SW 1271 (cell line): ENCODE data around the gene GNG7.
A peak's percentile ranks its signal among the peaks of the same experiment; 100 is the strongest.
"Not testable (repeated sequence)": the region's sequence is repeated elsewhere in the genome, so short reads cannot be mapped to it uniquely, and the experiment has no call there.

Source experiments
- DNase-seq, 2 experiments: peaks; one replicate each; lab custom pipeline; 2025; lab: John Stamatoyannopoulos, UW

Gene GNG7

DNA sequence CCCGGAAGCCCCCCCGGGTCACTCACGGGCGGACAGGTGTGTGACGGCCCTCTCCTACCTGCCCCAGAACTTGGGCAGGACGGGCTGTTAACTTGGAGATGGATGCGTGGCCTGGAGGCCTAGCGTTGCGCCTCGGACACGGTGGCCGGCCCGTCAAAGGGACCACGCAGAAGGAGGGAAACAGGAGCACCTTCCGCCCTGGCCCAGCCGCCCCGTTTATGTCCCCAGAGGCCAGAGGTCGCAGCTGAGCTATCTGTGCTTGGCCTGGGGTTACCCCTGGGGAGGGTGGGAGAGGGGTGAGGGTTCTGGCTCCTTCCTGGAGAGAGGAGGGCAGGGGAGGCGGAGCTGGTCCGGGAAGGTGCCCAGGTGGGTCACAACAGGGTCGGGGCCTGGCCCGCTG lies 190.9 kb downstream of the GNG7 start:
- no peak for DNase-seq

DNA sequence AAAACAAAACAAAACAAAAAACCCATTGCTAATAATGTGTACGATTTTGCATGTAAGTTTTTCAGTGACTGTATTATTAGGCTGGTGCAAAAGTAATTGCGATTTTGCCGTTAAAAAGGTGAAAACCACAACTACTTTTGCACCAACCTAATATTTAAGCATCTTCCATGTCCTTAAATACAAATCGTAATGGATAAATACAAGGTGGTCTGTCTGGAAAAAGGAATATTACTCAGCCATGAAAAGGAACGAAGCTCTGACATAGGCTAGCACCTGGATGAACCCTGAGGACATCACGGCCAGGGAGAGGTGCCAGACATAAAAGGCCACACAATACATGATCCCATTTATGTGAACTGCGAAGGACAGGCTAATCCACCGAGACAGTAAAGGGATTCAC lies 193.4 kb downstream of the GNG7 start:
- DNase-seq: no peak

DNA sequence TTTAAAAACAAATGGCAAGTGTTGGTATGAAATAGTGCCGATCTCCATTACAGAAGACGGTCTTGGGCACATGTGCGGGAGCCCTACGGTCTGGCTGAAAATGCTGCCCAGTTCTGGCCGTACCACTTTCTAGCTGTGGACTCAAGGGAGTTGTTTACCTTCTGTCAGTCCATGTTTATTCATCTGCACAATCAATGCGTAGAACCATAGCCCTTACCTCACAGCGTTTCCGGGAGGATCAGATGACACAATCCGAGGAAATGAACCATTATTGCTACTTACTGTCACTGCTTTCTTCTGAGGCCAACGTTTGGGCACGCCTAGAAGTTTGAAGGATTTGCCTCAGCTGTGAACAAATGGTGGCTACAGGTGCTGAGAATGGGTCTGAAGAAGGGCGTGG lies 195.4 kb downstream of the GNG7 start:
- DNase-seq: peak in 1 of 2 experiments; percentile 13

DNA sequence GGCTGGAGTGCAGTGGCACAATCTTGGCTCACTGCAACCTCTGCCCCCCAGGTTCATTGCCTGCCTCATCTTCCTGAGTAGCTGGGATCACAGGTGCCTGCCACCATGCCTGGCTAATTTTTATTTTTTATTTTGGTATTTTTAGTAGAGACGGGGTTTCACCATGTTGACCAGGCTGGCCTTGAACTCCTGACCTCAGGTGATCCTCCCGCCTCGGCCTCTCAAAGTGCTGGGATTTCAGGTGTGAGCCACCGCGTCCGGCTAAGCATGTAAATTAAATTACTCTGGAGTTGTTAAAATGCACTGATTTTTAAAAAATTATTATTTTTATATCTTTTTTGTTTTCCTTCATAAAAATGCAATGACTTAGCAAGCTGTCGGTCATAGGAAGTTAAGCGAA lies 195.8 kb downstream of the GNG7 start:
- DNase-seq: not testable (repeated sequence)

DNA sequence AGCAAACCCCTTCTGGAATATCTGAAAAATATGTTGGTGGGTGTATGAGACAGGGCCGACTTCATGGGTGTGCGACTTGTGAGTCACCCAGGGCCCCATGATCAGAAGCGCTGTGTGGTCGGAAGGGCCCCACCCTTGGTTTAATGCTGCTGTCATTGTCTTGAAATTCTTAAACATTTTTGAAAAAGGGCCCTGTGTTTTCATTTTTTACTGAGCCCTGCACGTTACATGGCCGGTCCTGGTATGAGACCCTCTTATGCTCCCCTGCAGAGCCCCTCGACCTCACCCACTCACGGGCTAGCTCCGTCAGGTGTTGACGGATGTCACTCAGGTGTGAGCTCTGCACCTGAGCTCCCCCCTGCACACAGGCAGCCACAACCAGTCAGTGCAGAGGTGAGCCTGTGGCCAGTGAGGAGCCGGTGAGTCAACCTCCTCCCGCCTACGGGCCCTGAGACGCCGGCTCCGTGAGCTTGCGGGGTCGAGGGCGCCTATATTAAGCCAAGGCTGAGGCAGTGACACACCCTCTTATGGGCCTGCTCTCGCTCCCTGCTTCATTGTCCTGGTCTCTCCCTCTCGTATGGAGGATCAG lies 198.9 kb downstream of the GNG7 start:
- no peak for DNase-seq

DNA sequence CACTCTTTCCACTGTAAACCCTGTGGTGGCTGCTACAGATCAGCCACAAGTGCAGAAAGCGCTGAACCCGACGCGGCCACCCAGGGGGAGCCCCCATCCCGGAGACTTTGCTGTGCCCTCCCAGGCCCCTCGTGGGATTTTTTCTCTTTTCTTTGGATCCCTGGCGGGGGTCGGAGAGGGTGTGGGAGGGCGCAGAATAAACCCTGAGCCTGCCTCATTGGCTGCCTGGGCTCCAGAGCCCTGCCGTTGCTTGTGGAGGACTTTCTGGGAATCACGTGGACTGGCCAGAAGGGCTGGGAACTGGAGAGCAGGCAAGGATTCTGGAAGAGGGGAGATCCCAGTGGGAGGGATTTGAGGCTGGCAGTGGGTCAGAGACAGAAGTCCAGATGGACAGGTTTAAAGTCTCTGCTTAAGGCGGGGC lies 201.6 kb downstream of the GNG7 start:
- DNase-seq: no peak

DNA sequence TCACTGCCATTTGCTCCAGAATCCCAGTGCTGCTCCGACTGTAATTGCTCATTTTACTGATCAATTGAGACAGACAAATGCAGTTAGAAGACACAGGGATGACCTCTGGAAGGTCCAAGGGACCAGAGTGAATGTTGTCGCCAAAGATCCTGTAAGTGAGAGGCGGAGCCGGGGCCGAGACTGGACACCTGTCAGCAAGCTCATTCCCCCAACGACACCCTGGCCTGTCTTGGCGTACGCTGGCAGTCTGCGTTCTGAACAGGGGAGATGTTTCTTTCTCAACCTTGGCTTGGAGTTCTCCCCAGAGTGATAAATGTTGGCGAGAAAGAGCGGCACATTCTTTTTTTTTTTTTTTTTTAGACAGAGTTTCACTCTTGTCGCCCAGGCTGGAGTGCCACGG lies 202.3 kb downstream of the GNG7 start:
- no peak for DNase-seq

DNA sequence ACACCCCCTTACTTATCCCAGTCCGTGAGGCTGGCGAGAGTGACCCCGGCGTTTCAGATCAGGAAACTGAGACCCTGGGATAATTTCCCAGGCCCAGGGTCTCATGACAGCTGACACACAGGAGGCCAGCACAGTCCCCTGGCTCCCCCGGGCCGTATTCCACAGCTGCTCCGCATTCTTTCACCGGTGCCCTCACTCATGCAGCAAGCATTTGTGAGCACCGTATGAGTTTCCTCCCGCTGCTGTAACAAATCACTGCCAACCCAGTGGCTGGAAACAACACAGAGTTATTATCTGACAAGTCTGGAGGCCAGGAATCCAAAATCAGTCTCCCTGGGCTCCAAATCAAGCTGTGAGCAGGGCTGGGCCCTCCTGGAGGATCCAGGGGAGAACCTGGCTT lies 205.3 kb downstream of the GNG7 start:
- DNase-seq: no peak

DNA sequence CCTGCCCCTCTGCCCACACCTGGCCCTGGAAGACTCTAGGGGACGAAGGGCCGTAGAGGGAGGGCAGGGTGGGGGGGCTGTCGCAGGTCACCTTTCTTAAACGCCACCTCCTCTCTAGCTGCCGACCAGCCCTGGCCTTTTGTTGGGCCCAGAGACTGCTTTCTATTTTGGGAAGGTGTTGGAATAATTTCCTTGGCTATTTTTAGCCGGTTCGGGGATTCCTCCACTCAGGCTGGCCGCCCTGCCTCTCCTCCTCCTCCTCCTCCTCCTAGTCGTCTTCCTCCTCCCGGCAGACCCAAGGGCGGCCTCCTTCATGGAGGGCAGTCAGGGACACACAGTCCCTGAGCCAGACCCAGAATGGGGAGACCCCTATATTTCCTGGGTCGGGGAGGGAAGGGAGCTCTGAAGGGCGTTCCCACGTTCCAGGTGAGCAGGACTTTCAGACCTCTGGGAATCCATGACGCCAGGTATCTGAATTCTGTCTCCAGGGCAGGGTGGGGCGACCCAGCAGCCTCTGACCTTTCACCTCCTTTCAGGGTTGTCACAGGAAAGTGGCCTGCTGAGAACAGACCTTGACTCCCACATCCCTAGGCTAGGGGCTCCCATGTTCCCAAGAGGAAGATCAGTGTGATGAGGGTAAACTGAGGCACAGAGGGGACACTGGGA lies 206.7 kb downstream of the GNG7 start:
- DNase-seq: no peak

DNA sequence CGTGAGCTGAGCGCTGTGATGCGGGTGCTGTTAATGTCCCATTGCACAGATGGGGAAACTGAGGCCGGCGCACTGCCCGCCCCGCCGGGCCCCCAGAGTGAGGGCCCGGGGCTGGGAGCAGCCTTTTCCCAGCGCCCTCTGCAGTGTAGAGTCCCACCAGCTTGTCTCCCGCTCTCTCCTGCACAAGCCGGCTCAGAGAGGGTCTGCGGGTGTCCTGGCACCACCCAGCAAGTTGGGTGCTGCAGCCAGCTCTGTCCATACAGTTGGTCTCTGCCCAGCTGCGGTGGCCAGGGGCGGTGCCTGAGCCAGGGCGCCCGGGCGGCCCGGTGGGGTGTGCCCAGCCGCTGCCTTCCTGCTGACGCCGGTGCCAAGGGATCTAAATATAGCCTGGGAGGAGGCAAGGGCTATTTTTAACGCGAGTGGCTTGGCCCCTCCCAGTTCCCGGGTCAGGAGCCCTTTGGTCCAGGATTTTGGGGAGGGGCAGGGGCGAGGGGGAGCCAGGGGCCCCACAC lies 207.3 kb downstream of the GNG7 start:
- DNase-seq: peak in 1 of 2 experiments; percentile 60

DNA sequence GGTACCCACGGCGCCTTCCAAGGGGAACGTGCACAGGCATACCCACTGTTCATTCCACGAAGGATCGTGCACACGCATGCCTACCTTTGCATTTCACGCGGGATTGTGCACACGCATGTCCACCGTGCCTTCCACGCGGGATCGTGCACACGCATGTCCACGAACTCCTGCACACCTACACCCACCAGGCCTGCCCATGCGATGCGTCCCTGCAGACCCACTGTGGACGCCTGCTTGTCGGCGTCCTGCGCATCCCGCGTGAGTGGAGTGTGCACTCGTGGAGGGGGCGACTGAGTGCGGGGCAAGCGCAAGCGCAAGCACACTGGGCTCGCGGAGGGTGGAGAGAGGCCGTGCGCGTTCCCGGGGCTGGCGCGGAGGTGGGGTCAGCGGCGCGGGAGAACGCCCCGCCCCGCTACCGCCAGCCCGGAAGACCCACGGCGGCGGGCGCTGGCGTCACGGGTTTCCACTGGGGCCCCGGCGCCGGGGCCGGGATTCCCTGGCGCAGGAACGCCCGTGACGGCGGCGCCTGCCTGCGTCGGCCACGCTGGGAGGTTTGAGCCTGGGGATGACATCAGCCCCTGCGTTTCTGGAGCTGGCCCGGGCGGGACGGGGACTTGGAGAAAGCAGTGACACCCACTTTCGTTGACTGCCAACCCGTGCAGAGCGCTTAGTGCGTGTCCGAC lies 207.9 kb downstream of the GNG7 start:
- DNase-seq: peak in 1 of 2 experiments; percentile 39

DNA sequence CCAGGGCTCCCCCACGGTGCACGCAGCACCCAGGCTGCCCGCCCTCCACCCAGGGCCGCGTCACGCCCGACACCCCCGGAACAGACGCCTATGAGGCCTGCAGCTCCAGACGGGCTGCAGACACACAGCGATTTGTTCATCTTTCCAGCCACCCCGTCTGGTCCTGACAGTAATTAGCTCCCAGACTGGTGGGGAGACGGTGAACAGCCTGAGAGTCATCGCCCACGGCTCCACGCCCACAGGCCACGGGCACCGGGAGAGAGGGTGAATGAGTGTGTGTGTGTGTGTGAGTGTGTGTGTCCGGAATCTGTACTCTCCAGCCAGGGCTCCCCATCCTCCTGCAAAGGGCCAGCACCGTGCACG lies 208.4 kb downstream of the GNG7 start:
- no peak for DNase-seq

DNA sequence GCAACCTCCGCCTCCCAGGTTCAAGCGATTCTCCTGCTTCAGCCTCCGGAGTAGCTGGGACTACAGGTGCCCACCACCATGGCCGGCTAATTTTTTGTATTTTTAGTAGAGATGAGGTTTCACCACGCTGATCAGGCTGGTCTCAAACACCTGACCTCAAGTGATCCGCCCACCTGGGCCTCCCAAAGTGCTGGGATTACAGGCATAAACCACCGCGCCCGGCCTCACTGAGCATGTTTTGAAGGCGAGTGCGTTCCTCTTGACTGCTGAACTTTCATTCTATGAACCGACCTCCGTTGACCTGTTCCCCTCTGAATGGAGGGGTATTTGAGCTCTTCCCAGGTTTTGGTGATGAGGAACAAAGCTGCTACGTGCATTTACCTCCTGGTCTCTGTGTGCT lies 209.0 kb downstream of the GNG7 start:
- not testable (repeated sequence) for DNase-seq

DNA sequence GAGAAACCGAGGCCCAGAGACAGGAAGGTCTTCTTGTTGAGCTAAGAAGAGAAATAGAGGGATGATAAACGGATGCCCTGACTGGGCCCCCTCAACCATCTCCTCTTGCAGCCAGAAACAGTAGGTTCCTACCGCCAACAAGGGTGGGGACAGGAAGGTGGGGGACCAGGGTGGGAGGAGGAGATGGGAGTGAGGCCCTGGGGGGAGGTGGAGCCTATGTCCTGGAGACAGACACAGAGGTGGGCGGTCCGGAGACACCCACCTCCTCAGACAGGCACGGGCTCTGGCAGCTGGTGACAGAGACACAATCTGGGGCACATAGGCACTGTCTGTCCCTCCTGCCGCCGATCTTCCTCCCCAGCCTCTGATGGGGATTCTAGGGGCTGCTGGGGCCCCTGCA lies 209.6 kb downstream of the GNG7 start:
- no peak for DNase-seq

DNA sequence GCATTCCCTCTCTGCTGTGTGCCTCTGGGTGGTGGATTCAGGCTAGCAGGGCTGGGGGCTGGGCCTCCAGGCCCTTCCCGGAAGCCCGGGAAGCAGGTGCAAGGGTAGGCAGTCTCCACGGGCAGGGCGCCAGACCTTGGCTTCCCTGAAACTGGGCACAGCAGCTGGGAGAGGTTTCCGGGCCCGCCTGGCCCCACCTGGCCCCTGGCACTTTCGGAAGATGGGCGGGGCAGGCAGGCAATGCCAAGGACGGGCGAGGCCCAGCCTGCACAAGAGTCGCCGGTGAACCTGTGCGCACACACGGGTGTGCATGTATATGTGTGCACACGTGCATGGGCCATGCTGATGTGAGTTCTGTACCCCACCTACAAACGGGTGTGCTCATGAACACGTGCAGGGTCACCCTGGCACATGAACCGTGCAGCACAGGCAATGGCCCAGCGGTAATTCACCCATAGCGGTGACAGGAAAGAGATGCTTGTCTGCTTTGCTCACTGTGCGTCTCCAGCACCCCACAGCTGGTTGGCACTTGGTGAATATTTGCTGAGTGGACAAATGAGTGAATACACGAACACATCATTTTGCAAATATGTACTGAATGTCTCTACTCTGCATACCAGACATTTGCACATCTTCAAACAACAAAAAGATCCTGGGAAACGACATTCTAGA lies 211.2 kb downstream of the GNG7 start:
- DNase-seq: peak; percentile 60 to 83

DNA sequence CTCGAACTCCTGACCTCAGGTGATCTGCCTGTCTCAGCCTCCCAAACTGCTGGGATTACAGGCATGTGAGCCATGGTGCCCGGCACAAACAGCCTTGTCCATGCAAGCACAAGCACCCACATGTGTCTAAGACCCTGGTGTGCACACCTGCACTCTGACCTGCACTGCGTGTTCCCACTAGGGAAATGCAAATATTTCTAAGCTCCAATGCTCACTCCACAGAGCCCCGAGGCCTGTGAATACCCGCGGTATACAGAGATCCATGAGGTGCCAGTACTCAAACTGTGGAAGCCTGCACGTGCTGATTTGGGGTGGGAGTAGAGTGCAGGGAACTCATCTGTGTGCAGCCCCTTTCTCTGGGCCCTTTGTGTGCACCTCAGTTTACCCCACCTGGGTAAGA lies 211.8 kb downstream of the GNG7 start:
- no peak for DNase-seq

DNA sequence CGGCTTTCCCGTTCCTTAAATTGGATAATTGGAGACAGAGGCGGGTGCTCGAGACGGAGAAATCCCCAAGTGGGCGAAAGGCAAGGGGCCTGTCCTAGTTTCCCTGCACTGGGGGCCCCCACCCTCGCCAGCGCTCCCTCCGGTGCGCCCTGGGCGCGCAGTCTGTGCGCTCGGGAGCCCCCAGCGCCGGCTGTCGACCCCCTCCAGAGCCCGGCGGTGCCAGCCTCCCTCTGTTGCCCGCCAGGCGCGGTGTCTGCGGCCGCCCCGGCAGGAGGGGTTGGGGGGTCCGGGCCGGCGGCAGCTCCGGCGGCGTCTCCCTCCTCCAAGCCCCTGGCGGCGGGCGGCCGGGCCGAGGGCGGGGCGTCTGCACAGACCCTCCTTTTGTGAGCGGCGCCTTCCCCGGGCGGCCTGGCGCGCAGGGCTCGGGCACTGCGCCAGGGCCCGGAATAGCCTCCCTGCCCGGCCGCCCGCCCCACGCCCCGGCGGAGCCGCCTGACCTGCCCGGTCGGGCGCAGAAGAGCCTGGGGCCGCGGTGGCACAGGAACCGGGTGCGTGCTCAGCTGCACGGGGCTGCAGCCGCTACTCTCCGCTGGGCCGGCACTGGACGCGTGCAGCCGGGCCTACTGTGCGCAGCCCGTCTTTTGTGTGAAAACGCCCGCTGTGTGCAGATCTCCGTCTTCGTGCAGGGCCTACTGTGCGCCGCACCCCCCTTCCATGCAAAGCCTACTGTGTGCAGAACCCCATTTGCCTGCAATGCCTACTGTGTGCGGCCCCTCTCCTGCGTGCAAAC lies 213.4 kb downstream of the GNG7 start:
- DNase-seq: no peak

DNA sequence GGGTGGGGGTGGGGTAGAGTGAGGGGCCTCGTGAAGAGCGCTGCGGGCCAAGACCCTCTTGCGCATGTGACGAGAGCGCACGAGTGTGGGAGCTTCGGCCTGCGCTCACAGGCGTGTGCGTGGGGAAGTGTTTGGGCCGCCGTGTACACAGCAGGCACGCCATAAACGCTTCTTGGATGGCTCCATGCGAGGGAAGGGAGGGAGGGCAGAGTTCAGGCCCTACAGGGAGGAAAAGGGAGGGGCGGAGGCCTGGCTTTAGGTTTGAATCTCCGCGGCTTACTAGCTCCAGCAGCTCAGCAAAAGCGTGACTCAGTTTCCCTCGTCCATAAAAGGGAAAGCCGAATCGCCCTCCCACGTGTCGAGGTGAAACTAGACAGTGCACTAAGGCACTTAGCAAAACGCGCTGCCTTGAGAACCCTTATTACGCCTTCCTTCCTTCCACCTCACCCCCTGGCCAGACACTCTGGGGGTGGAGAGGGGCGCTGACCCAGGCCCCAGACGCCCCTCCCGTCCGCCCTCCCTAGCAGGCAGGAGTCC lies 214.0 kb downstream of the GNG7 start:
- no peak for DNase-seq

DNA sequence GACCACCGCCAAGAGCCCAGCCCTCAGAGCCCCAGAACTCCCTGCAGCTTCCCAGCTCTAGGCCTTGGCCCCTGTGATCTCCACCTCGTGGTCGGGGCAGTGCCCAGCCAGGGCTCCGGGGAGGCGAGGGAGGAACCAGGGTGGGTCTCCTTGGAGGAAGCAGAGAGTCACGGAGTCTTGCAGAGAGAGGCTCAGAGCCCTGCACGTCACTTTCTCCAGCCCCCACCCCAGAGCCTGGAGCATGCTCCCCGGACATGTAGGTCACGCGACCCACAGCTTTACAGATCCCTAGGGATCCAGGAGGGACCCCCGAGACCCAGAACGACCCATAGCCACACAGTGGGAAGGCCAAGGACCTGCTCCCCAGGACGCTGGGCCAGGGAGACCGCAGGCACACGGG lies 214.7 kb downstream of the GNG7 start:
- DNase-seq: no peak

DNA sequence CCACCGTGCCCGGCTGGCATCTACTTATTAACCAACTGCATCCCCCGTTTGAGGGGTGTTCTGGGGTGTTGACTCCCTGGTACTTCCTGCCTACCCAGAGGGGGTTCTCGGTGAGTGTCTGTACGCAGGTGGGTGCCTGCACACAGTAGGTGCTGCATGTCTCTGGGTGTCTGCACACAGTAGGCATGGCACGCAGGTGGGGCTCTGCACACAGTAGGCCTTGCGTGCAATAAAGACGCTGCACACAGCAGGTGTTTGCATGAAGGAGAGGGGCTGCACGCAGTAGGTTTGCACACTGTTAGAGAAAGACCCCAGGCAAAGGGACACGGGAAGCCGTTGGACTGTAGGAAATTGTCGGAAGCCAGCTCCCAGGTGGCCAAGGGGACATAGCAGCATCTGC lies 215.4 kb downstream of the GNG7 start:
- DNase-seq: no peak

DNA sequence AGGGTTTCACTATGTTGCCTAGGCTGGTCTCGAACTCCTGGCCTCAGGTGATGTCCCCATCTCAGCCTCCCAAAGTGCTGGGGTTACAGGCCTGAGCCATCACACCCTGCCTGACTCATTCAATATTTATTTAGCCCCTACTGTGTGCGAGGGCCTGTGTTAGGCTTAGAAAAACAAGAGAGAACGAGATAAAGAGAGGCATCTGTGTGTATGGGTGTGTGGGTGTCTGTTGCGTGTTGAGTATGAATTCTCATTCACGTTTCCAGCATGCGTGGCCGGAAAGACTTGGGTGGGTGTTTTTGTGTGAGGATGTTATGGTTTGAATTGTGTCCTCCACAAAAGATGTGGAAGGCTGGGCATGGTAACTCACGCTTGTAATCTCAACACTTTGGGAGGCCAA lies 217.1 kb downstream of the GNG7 start:
- no peak for DNase-seq
